CD4-positive, alpha-beta T cell treated with Interferon alpha-2 for 1 hour (primary cell): ENCODE measurements around the gene TACR3.
"Not testable (repeated sequence)": the region's sequence is repeated elsewhere in the genome, so short reads cannot be mapped to it uniquely, and the experiment has no call there.

ENCODE experiments used
- DNase-seq, 2 donors: peaks; one replicate each; pipeline ENCODE4 v3.0.0-alpha.2; 2020 to 2022

Gene TACR3, protein sequence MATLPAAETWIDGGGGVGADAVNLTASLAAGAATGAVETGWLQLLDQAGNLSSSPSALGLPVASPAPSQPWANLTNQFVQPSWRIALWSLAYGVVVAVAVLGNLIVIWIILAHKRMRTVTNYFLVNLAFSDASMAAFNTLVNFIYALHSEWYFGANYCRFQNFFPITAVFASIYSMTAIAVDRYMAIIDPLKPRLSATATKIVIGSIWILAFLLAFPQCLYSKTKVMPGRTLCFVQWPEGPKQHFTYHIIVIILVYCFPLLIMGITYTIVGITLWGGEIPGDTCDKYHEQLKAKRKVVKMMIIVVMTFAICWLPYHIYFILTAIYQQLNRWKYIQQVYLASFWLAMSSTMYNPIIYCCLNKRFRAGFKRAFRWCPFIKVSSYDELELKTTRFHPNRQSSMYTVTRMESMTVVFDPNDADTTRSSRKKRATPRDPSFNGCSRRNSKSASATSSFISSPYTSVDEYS

DNA sequence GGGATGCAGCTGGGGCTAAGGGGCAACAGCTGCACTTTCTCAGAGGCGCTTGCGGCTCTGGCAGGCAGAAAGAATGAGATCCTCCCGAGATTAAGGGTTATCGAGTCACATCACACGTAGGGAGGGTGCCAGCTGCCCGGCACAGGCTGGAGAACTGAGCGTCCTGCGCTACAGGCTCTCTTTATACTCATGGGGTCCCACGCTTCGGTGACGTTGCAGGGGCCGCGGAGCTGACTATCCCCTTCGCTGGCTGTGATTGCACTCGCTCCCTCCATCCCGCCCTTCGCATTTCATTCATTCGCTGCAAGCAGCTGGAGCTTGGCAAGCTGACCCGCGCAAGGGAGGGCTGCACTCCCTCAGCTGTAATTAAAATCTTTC, at the start of gene TACR3:
TSS of gene TACR3 (minus strand) at position 156 of the 378 bp plus-strand sequence. CDS start 310 bp downstream, outside the sequence.
- no peak for DNase-seq

- no peak for DNase-seq
These were observed 37.8 kb upstream of the TACR3 start for GRCh38 chr4:103757631-103758030.

- no peak for DNase-seq
These were observed 37.0 kb upstream of the TACR3 start for GRCh38 chr4:103756741-103757140.

DNA sequence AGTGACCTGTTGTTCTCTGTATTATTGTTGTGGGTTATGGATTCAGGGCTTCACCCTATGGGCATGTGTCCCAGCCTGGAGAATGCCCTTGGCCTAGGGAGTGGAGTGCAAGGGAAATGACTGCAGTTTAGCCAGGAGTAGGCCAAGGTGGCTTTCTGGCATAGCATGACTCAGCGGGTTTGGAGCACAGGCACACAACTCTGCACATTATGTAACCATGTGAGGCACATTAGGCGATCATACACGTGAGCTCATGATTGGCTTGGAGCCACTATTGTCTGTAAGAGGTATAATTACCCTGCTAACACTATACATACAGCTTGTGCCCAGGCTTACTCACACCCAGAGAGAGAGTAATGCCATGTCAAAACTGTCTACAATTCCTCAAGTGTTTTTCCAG, 35.1 kb upstream of the TACR3 start:
- no peak for DNase-seq

- no peak for DNase-seq
These were observed 34.3 kb upstream of the TACR3 start for GRCh38 chr4:103753868-103754653.

DNA sequence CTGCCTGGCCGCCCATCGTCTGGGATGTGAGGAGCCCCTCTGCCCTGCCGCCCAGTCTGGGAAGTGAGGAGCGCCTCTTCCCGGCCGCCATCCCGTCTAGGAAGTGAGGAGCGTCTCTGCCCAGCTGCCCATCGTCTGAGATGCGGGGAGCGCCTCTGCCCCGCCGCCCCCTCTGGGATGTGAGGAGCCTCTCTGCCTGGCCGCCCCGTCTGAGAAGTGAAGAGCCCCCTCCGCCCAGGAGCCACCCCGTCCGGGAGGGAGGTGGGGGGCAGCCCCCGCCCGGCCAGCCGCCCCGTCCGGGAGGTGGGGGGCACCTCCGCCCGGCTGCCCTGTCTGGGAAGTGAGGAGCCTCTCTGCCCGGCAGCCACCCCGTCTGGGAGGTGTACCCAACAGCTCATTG, 3.4 kb upstream of the TACR3 start:
- not testable (repeated sequence) for DNase-seq

DNA sequence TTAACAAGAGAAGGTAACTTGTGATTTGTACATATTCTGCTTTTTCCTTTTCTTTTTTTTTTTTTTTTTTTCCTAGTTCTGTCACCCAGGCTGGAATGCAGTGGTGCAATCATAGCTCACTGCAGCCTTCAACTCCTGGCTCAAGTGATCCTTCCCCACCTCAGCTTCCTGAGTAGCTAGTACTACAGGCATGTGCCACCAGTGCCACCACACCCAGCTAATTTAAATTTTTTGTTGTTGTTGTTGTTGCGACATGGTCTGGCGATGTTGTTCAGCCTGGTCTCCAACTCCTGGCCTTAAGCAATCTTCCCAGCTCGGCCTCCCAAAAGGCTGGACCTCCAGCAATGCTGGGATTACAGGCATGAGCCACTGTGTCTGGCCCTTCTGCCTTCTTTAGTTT, 1.5 kb upstream of the TACR3 start:
- no peak for DNase-seq

GRCh38 chr4:103720661-103721060, 876 bp upstream of the TACR3 start:
- no peak for DNase-seq

- DNase-seq: no peak
These were observed 518 bp downstream of the TACR3 start for GRCh38 chr4:103719105-103719829.

- no peak for DNase-seq
These were observed 27.2 kb downstream of the TACR3 start for GRCh38 chr4:103692615-103693014.

- no peak for DNase-seq
These were observed 45.8 kb downstream of the TACR3 start for GRCh38 chr4:103673983-103674382.

- not testable (repeated sequence) for DNase-seq
These were observed 53.0 kb downstream of the TACR3 start for GRCh38 chr4:103666764-103667163.

DNA sequence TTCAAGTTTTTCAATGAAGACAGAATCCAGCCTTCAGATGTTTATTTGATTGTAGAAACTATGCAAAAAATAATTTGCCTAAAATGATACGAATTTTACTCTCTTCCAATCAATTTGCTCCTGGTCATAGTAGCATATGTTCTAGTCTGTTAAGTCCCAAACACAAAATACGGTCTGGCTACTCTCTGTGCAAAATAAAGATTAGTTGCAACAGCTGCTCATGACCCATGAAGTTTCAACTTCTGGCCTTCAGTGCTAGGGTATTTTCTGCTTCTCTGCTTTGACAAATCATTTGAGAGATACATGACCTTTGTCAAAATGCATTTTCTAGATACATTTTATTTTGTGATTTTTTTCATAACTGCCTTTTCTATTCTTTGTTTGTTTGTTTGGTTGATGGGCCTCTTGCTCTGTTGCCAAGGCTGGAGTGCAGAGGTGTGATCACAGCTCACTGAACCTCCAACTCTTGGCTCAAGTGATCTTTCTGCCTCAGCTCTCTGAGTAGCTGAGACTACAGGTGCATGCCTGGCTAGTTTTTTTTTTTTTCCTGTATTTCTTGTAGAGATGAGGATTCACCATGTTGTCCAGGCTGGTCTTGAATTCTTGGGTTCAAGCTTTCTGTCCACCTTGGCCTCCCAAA, 55.2 kb downstream of the TACR3 start:
- no peak for DNase-seq

- no peak for DNase-seq
These were observed 71.2 kb downstream of the TACR3 start for GRCh38 chr4:103648541-103648940.

DNA sequence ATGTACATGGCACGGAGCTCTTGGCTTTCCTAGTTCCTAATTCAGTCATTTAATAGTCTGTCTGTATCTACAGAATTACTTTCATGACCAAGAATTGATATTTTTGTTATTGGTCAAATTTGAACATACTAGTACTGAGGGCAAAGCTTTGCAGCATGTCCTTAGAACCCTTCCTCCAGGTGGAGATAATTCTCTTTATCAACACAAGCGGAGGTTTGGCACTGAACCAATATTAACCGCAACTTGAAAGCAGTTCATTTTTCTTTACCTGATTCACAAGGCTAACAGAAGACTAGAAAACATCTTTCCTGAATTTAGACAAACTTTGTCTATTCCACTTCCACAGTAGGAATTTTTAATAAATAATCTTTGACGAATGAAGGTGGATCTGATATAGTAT, 73.8 kb downstream of the TACR3 start:
- no peak for DNase-seq

GRCh38 chr4:103634236-103634635, 85.5 kb downstream of the TACR3 start:
- no peak for DNase-seq

- no peak for DNase-seq
These were observed 93.5 kb downstream of the TACR3 start for GRCh38 chr4:103626296-103626695.

- DNase-seq: no peak
These were observed 127.9 kb downstream of the TACR3 start for GRCh38 chr4:103591841-103592240.

- DNase-seq: no peak
These were observed 152.2 kb downstream of the TACR3 start for GRCh38 chr4:103567591-103567990.

- DNase-seq: not testable (repeated sequence)
These were observed 160.6 kb downstream of the TACR3 start for GRCh38 chr4:103559178-103559577.
